GM21528 (cell line): ENCODE measurements around the gene CAMK4.

Experiments
- ATAC-seq: cut with Tn5 transposase; IDR thresholded peaks from one replicate; pipeline ENCODE4 v1.9.1; 2021; ENCODE audit warnings: mild to moderate bottlenecking, moderate library complexity; ENCODE audit not compliant: unreplicated experiment, low FRiP score

The CAMK4 gene

DNA sequence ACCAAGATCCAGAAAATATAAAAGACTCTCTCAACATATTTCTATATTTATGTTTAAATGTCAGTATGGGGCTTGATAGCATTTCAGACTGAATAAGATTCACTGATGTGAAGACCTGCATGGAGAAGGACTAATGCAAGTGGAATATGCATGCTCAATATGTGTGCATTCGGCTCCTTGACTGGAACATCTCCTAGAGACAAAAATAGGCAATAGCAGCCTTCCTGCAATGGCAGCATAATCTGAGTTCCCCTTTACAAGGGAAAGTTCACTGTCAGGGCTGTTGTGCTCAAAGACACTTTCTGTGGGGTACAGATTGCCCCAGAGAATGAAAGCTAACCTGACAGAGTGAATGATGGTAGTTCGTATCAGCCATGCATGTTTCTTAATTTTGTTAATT is 245.7 kb downstream of the CAMK4 start:
- ATAC-seq = no peak

GRCh38 chr5:111472096-111472495 is 247.9 kb downstream of the CAMK4 start:
- no peak for ATAC-seq

GRCh38 chr5:111472579-111472978 is 248.4 kb downstream of the CAMK4 start:
- ATAC-seq = peak; percentile 61

- ATAC-seq = no peak
Measured at GRCh38 chr5:111478266-111478665, 254.1 kb downstream of the CAMK4 start.

GRCh38 chr5:111478898-111479297 is 254.7 kb downstream of the CAMK4 start:
- no peak for ATAC-seq

- ATAC-seq = no peak
Measured at GRCh38 chr5:111480346-111480745, 256.2 kb downstream of the CAMK4 start.

DNA sequence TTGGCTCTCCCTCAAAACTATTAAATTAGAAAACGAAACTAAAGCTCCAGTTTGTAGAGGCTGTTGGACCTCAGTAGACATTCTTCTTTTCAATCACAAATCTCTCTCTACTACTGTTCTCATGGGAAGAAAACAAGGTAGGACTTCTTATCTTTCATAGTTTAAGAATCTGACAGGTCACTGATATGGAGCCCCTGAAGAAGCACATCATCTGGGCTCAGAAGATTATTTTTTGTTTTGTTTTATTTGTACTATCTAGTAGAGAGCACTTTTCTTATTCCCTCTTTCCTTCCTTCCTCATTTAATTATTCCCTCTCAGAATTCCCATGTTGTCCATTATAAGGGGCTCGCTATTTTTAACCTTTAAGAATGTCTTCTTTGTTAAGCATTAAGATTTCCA is 261.9 kb downstream of the CAMK4 start:
- no peak for ATAC-seq

DNA sequence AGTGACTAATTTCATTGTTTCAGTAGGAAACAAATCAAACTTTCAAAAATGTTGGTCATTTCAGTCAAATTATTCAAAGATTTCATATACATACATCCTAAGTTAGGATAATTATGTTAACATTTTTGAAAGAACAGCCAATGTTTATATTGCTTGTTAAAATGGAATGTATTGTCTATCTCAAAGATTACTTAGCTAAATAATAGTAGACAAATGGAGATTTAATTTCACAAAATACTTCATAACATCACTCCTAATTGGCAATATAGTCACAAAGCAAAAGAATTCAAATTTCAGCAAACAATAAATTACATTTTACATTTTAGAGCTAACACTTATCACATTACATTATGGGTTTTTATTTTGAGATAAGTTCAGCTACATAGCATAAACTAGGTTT is 262.7 kb downstream of the CAMK4 start:
- ATAC-seq = no peak

DNA sequence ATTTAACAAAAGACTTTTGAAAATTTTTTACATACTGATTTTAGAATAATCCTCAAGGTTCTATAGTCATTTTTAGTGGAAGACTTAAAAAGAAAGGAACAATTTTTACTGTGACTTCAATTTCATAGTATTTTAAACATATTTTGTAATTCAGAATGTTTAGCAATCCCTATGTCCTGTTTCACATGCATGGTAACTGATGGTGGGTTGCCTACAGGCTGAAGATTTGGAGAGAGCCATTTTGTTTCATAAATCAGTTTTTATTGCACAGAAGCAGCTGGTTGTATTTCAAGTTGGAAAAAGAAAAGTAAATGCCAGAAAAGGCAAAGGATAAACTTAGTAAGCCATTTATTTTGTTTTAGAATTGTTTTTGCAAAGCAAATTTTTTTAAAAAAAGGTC is 264.2 kb downstream of the CAMK4 start:
- ATAC-seq = no peak

DNA sequence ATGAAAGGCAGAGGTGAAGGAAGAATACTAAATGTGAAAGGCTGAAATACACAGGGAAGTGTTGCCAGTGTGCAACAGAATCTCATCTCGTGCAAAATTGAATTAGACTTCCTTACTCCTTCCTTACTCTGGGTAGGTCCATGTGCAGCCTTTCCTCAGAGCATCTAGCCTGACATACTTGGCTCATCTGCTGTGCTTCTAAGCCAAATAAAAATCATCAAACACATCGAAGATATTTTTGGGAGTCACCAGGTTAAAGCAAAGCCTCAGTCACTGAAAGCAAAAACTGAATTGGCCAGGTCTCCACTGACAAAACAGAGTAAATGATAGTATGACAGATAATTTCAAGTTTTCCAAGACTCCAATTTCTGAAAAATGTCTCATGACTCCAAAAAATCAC is 268.8 kb downstream of the CAMK4 start:
- ATAC-seq = no peak

DNA sequence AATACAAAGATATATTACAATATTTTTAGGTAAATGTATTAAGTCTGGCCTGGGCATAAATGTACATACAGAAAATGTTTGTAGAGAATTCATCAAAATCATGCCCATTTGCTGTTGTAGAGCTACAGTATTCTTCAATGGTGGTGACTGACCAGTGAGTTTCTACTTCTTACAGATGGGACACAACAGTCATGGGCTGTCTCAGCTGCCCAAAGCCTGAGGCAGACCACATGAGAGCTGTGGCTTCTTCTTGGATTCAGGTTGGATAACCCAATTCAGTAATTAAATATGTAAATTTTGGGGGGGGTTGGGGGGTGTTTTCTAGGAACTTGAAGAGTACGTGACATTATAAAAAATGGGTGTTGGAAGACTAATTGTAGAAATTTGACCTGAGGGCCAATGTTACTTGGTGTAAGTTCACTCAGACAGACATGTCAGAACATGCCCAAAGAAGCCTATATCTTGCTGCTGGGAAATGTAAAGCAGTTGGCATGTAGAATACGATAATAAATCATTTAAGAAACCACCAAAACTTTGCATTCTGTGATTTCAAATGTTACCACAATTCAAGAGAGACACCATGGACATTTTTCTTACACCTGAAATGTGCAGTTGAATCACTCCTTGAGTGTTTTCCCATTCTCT is 270.3 kb downstream of the CAMK4 start:
- ATAC-seq = no peak

DNA sequence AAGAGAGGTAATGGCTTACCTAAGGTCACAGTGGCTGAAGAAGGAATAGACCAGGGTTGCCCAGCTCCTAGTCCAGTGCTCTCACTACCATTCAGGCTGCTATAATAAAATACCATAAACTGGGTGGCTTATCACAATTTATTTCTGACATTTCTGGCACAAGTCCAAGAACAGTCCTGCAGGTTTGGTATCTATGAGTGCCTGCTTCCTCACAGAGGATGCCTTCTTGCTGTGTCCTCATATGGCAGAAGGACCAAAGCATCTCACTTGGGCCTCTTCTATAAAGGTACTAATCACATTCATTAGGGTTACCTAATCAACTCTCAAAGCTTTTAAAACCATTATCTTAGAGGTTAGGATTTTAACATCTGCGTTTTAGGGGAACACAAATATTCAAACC is 271.0 kb downstream of the CAMK4 start:
- no peak for ATAC-seq

- ATAC-seq = no peak
Measured at GRCh38 chr5:111498346-111498745, 274.2 kb downstream of the CAMK4 start.

GRCh38 chr5:111502956-111503355 is 278.8 kb downstream of the CAMK4 start:
- no peak for ATAC-seq

GRCh38 chr5:111505096-111505495 is 280.9 kb downstream of the CAMK4 start:
- ATAC-seq = no peak

DNA sequence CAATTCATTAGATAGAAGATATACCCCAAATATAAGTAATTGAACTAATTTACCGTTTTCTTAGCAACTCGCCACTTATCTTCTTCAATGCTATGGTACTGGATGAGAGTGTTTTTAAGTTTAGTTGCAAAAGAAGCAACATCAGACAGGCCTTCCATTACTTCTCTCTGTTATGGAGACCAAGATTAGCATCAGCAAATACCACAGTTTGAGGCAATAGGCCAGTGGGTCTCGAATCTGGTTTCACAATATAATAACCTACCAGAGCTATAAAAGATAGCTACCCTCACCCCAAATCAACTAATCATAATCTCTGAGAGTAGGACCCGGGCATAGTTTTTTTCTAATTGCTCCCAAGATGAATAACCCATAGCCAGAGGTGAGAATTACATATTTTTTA is 283.1 kb downstream of the CAMK4 start:
- no peak for ATAC-seq

DNA sequence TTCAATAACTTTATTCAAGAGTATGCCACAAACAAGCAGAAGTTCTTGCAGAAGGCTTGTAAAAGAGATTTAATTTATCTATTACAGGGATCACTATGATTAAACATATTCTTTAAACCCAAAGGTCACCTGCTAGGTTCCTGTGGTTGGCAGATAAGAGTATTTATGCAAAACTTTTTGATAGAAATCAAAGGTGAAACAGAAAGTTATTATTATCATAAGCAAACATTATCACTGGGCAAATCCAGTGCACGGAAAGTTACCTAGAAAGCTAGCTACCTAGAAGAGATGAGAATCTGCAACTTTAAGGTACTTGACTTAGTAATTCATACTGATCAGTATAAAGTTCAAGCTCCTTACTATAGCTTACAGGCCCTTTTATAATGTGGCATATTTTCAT is 284.9 kb downstream of the CAMK4 start:
- ATAC-seq = no peak

DNA sequence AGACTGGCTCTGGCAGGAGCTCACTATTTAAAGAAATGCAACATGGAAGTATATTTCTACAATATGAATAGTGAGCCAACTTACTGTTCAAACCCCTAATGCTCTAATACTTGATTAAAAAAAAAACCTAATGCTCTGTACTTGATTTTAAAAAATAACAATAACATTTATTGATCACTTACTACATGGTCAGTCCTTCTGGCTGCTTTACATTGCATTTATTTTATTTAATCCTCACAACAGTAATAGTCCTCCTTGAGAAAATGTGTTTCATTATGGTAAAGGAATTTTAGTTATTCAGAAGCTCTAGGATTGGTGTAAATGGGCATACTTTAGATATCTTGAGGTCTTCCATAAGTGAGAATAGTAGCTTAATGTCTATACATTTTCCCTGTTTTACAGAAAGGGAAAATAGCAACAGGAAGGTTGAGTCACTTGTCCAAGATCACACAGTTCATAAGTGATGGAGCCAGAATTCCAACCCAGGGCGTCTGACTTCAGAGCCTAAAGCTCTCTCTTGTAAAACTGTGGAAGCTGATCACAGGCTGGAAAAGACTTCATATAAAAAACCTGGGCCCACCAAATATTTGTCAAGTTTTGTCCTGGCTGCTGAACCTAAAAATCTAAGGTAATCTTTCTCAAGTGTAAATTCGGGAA is 287.1 kb downstream of the CAMK4 start:
- no peak for ATAC-seq

DNA sequence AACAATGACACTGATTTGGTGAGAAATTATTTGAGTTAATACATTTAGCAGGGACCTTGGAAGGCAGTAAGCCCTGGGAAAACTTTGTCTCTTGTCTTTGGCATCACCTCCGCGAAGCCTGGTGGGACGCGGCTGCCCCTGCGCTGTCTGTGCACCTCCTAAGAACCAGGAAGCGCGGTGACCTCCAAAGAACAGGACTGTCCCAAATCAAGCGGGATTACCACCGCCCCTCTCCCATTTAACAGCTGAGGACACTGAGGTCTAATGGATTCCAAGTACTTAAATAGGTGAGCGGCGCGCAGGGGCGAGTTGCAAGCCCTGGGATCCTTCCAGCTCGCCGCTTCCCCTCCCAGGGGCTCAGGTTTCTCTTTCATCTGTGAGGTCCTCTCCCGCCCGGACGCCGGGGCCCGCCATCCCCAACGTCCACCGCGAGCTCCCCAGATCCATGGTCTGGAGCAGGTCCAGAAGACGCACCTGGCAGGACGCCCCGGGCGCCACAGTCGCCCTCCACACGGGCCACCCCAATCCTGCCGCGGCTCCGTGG is 287.7 kb downstream of the CAMK4 start:
- ATAC-seq = peak; percentile 31

DNA sequence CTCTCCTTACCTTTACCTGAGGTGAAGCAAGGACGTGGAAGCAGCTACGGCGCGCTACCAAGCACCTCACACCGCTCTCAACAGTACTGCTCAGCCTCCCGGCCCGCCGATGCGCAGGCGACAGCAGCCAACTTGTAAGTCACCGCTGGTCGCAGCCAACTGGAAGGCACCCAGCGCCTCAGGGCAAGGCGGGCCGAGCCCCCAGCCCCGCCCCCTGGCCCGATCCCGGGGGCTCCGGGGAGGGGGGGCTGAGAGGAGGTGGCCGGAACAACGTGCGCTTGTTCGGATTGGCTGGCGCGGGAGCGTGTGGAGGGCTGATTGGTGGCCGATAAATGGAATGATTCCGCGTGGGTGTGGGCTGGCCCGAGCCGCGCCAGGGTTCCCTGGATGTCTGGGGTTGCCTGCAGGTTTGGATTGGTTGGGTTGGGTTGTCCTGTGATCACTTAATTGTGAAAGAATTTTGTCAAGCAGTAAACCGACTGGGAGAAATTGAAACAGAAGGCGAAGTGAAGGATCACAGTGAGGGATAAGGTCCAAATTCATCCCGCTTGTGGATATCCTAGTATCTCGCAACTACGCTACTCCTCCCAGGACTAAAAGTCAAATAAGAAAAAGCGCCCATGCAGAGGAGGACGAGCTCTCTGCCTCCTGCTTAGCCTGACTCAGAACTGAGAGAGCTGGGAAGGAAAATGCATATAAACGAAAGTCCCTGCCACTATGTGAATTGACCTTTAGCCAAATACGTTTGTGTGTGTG is 288.4 kb downstream of the CAMK4 start, which contains the start of gene STARD4:
STARD4 (minus strand) TSS at position 161 of the 756 bp plus-strand sequence. CDS start 5,102 bp downstream, outside the sequence.
- peak; percentile 91 for ATAC-seq

DNA sequence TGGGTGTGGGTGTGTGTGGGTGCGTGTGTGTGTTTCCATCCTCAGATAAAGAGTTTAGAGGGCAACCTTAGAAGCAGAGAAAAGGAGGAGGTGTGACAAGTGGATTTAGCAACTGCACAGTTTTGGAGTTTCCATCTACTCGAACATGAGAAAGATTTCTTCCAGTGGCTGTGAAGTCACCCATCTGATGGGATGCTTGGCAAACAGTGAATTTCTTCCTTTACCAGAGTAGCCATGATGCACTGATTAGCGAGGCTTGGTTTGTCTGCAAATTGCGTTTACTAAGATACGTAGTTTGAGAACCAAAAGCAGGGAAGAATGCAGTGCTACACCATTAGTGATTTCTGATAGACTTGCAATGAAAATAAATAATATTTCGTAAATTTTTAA is 288.9 kb downstream of the CAMK4 start:
- ATAC-seq = no peak
